ENCODE measurements around the gene DNAAF8.

Gene DNAAF8

DNA sequence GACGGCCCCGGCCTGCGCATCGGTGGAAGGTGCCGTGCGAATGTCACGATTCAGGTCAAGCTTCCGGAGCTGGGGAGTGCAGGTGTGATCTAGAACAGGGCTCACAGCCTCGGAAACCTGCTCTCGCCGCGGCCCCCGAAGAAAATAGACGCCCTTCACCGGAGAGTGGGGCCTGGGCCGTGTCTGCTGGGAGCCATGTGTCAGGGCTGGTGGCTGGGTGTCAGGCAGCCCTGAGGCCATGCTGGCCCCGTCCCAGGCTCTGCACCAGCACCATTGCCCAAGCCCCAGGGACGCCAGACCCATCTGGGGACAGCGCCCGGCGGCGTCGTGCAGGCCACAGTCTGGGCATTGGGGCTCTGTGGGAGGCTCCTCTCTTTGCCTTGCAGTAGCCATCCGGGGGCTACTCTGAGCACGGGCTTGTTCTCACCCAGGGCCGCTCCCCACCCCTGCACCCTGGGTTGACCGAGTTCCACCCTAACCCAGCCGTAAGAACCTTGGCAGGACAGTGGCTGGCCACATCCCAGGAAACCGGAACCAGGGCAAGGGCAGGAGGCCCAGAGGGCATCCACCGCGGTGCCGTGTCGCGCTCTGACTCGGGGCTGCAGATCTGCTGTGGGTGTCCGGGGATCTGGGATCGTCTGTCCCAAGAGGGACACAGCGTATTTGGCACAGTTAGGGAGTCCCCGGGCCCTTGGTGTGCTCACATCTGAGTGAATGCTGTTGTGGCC is 46.2 kb upstream of the DNAAF8 start:
- no peak for DNase-seq
- Histone ChIP-seq H3K27ac (ENCODE audit: low read length) (no peak overlapping the region), H3K27me3 (replicated peaks; ENCODE audit: insufficient read depth, low read length) (no peaks in the 10 kb centered on the region), H4K20me1 (ENCODE audit: insufficient read depth, low read length) (no peaks in the 10 kb centered on the region), H3K4me1 (ENCODE audit: low read length) (peaks cover 7% of the 10 kb centered on the region; the same call in 1 of the 2 replicates), H3K4me3 (ENCODE audit: low read length) (no peak overlapping the region), H3K9me2 (replicated peaks; ENCODE audit: insufficient read depth, low read length) (no peaks in the 10 kb centered on the region), H2AFZ (ENCODE audit: low read length) (no peak overlapping the region), H3K79me2 (ENCODE audit: low read length) (no peaks in the 10 kb centered on the region), H3K36me3 (replicated peaks; ENCODE audit: insufficient read depth, low read length) (no peaks in the 10 kb centered on the region), H3K4me2 (ENCODE audit: low read depth, low read length) (no peak overlapping the region), H3K9ac (ENCODE audit: low read length) (no peak overlapping the region), H3F3A (ENCODE audit: insufficient read depth, low read length) (no peaks in the 10 kb centered on the region), H3K9me3 (replicated peaks; ENCODE audit: insufficient read depth, low read length) (no peaks in the 10 kb centered on the region)
- TF ChIP-seq EZH2 (optimal IDR thresholded peaks at IDR 0.05; ENCODE audit: low read depth, low read length): no peak

DNA sequence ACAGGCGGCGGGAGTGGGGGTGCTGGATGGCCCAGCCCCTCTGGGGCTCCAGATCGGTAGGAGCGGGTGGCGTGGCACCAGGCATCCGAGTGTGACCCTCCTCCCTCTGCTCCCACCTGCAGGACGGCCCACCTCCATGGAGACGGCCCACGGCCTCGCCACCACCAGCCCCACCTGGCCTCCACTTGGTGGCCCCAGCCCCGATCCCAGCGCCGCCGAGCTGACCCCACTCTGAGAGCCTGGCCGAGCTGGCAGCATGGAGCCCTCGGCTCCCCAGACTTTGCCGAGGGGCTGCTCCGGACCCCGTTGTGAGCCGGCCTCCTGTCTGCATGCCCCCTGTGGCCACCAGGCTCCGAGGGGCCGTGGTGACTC is 45.7 kb upstream of the DNAAF8 start:
- no peak overlapping the region for H2AFZ ChIP-seq (ENCODE audit: low read length)
- no peaks in the 10 kb centered on the region for H3F3A ChIP-seq (ENCODE audit: insufficient read depth, low read length)
- no peaks in the 10 kb centered on the region for H3K36me3 ChIP-seq (replicated peaks; ENCODE audit: insufficient read depth, low read length)
- H4K20me1 ChIP-seq (ENCODE audit: insufficient read depth, low read length): no peaks in the 10 kb centered on the region
- H3K9ac ChIP-seq (ENCODE audit: low read length): no peak overlapping the region
- H3K4me3 ChIP-seq (ENCODE audit: low read length): no peak overlapping the region
- H3K9me3 ChIP-seq (replicated peaks; ENCODE audit: insufficient read depth, low read length): no peaks in the 10 kb centered on the region
- peaks cover 1% of the 10 kb centered on the region for H3K79me2 ChIP-seq (ENCODE audit: low read length)
- H3K4me2 ChIP-seq (ENCODE audit: low read depth, low read length): no peak overlapping the region
- no peak for DNase-seq
- H3K4me1 ChIP-seq (ENCODE audit: low read length): peaks cover 7% of the 10 kb centered on the region; the same call in 1 of the 2 replicates
- TF ChIP-seq EZH2phosphoT487 (IDR thresholded peaks at IDR 0.05; ENCODE audit: low read length): no peak
- no peak for TF ChIP-seq EZH2 (optimal IDR thresholded peaks at IDR 0.05; ENCODE audit: low read depth, low read length)
- TF ChIP-seq, protein P1, sequence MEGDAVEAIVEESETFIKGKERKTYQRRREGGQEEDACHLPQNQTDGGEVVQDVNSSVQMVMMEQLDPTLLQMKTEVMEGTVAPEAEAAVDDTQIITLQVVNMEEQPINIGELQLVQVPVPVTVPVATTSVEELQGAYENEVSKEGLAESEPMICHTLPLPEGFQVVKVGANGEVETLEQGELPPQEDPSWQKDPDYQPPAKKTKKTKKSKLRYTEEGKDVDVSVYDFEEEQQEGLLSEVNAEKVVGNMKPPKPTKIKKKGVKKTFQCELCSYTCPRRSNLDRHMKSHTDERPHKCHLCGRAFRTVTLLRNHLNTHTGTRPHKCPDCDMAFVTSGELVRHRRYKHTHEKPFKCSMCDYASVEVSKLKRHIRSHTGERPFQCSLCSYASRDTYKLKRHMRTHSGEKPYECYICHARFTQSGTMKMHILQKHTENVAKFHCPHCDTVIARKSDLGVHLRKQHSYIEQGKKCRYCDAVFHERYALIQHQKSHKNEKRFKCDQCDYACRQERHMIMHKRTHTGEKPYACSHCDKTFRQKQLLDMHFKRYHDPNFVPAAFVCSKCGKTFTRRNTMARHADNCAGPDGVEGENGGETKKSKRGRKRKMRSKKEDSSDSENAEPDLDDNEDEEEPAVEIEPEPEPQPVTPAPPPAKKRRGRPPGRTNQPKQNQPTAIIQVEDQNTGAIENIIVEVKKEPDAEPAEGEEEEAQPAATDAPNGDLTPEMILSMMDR (IDR thresholded peaks at IDR 0.05; ENCODE audit: low read length): no peak
- no peaks in the 10 kb centered on the region for H3K9me2 ChIP-seq (replicated peaks; ENCODE audit: insufficient read depth, low read length)
- H3K27me3 ChIP-seq (replicated peaks; ENCODE audit: insufficient read depth, low read length): no peaks in the 10 kb centered on the region
- no peak overlapping the region for H3K27ac ChIP-seq (ENCODE audit: low read length)

DNA sequence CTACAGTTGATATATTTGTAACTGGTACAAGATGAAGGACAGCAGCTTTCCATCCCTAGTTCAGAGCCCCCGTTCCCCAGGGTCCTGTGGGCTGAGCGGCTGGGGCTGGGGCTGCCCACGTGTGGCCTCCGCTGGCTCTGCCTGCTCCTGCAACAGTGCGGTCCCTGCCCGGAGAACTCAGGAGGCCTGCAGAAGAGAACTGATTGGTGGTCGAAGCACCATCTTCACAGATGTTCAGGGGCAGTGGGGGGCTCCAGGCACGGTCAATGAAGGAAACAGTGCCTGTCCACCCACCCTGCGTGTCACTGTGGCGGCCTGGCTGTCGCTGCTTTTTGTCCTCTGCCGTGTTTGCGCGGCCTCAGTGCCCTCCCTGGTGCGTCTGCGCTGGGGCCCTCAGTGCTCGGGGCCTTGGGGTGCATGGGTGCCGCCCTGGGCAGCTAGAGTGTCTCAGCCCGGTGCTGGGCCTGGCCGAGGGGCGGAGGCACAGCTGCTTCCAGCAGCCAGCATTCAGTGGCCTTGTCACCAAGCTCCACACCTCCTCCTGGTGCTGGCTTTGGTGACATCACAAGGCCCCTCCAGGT is 45.2 kb upstream of the DNAAF8 start:
- TF ChIP-seq, protein P1 (IDR thresholded peaks at IDR 0.05; ENCODE audit: low read length): no peak
- no peak for TF ChIP-seq EZH2 (optimal IDR thresholded peaks at IDR 0.05; ENCODE audit: low read depth, low read length)
- TF ChIP-seq EZH2phosphoT487 (IDR thresholded peaks at IDR 0.05; ENCODE audit: low read length): no peak
- no peaks in the 10 kb centered on the region for H3F3A ChIP-seq (ENCODE audit: insufficient read depth, low read length)
- no peak overlapping the region for H2AFZ ChIP-seq (ENCODE audit: low read length)
- no peaks in the 10 kb centered on the region for H3K9me2 ChIP-seq (replicated peaks; ENCODE audit: insufficient read depth, low read length)
- H3K79me2 ChIP-seq (ENCODE audit: low read length): peaks cover 6% of the 10 kb centered on the region
- H3K36me3 ChIP-seq (replicated peaks; ENCODE audit: insufficient read depth, low read length): no peaks in the 10 kb centered on the region
- DNase-seq: no peak
- H3K9ac ChIP-seq (ENCODE audit: low read length): no peak overlapping the region
- H4K20me1 ChIP-seq (ENCODE audit: insufficient read depth, low read length): no peaks in the 10 kb centered on the region
- no peak overlapping the region for H3K4me2 ChIP-seq (ENCODE audit: low read depth, low read length)
- H3K4me3 ChIP-seq (ENCODE audit: low read length): no peak overlapping the region
- H3K9me3 ChIP-seq (replicated peaks; ENCODE audit: insufficient read depth, low read length): no peaks in the 10 kb centered on the region
- H3K27ac ChIP-seq (ENCODE audit: low read length): no peak overlapping the region
- H3K27me3 ChIP-seq (replicated peaks; ENCODE audit: insufficient read depth, low read length): no peaks in the 10 kb centered on the region
- H3K4me1 ChIP-seq (ENCODE audit: low read length): peaks cover 7% of the 10 kb centered on the region; the same call in 1 of the 2 replicates

Measured in MM.1S (cell line).